Astrocyte (in vitro differentiated cells and primary cell): ENCODE results near the gene FOXP3. TPM values are rescaled to one million over a fixed set of nuclear protein-coding genes. Genes with fewer than 3 reads are reported as not detected.

Source experiments
- DNase-seq: peaks from one replicate; pipeline ENCODE4 v3.0.0-alpha.2; 2010; ENCODE audit warnings: low read depth
- FAIRE-seq: peaks from 2 replicates; lab custom pipeline; 2011; peaks lifted over from hg19 to GRCh38; lab: Jason Lieb, UNC
- H2AFZ ChIP-seq: 2 replicates; pipeline ENCODE4 v1.6.0; 2012; ENCODE audit warnings: low read depth, low read length, inconsistent platforms
- H3K27ac ChIP-seq: 2 replicates; pipeline ENCODE4 v1.5.1; 2011; ENCODE audit warnings: low read depth, low read length, inconsistent platforms
- H3K27me3 ChIP-seq: 2 replicates; pipeline ENCODE4 v1.6.0; 2011; ENCODE audit warnings: low read length, inconsistent platforms; ENCODE audit not compliant: insufficient read depth
- H3K36me3 ChIP-seq: 2 replicates; pipeline ENCODE4 v1.5.1; 2011; ENCODE audit warnings: low read length, inconsistent platforms; ENCODE audit not compliant: insufficient read depth
- H3K4me1 ChIP-seq: 2 replicates; pipeline ENCODE4 v1.5.1; 2011; ENCODE audit warnings: low read length, inconsistent platforms; ENCODE audit not compliant: insufficient read depth
- H3K4me2 ChIP-seq: 2 replicates; pipeline ENCODE4 v1.6.0; 2012; ENCODE audit warnings: low read length, inconsistent platforms
- H3K4me3 ChIP-seq: 2 replicates; pipeline ENCODE4 v1.5.1; 2011; ENCODE audit warnings: low read depth, mild to moderate bottlenecking, low read length, inconsistent platforms; ENCODE audit not compliant: insufficient read depth
- H3K79me2 ChIP-seq: 2 replicates; pipeline ENCODE4 v1.6.0; 2012; ENCODE audit warnings: mild to moderate bottlenecking, low read length, inconsistent platforms; ENCODE audit not compliant: insufficient read depth
- H3K9ac ChIP-seq: 2 replicates; pipeline ENCODE4 v1.6.0; 2012; ENCODE audit warnings: mild to moderate bottlenecking, low read length, inconsistent platforms
- H3K9me3 ChIP-seq: 2 replicates; pipeline ENCODE4 v1.5.1; 2012; ENCODE audit warnings: low read depth, mild to moderate bottlenecking, low read length, inconsistent platforms; ENCODE audit not compliant: insufficient read depth
- H4K20me1 ChIP-seq: 2 replicates; pipeline ENCODE4 v1.6.0; 2012; ENCODE audit warnings: low read length, inconsistent platforms; ENCODE audit not compliant: insufficient read depth
- H3K27ac Mint-ChIP-seq: one replicate; pipeline ENCODE4 v1.8.0; 2021; ENCODE audit warnings: mild to moderate bottlenecking, mixed read lengths; ENCODE audit not compliant: unreplicated experiment
- H3K27me3 Mint-ChIP-seq: one replicate; pipeline ENCODE4 v1.8.0; 2021; ENCODE audit warnings: low read depth, mixed read lengths; ENCODE audit not compliant: unreplicated experiment
- H3K36me3 Mint-ChIP-seq: one replicate; pipeline ENCODE4 v1.8.0; 2021; ENCODE audit warnings: low read depth, mixed read lengths; ENCODE audit not compliant: unreplicated experiment
- H3K4me1 Mint-ChIP-seq: one replicate; pipeline ENCODE4 v1.8.0; 2021; ENCODE audit warnings: low read depth, mixed read lengths; ENCODE audit not compliant: unreplicated experiment
- H3K4me3 Mint-ChIP-seq: one replicate; pipeline ENCODE4 v1.8.0; 2021; ENCODE audit warnings: mild to moderate bottlenecking, moderate library complexity, mixed read lengths; ENCODE audit not compliant: unreplicated experiment
- H3K9me3 Mint-ChIP-seq: one replicate; pipeline ENCODE4 v1.8.0; 2021; ENCODE audit warnings: mild to moderate bottlenecking, mixed read lengths; ENCODE audit not compliant: unreplicated experiment
- EZH2 ChIP-seq: IDR thresholded peaks from 2 replicates; pipeline ENCODE4 v1.6.1; 2012; ENCODE audit warnings: mild to moderate bottlenecking, low read length, inconsistent platforms; ENCODE audit not compliant: insufficient read depth
- total RNA-seq: library from RNA; stranded (reverse); gene quantifications from 2 replicates; pipeline ENCODE4 v1.2.1, GENCODE V29; 2021
- TF ChIP-seq, protein P1 (sequence below): IDR thresholded peaks from 2 replicates; pipeline ENCODE4 v1.5.1; 2011; ENCODE audit warnings: low read depth, mild to moderate bottlenecking, inconsistent platforms, low read length, moderate library complexity; ENCODE audit not compliant: insufficient read depth

FOXP3 gene
- total RNA-seq, 1 donor from 2014 or later = 0.09 TPM

- H3K4me3 ChIP-seq = no peak overlapping the region
- Mint-ChIP-seq H3K4me3 (no peak overlapping the region), H3K9me3 (no peaks in the 10 kb centered on the region), H3K36me3 (no peaks in the 10 kb centered on the region), H3K27ac (no peak overlapping the region), H3K4me1 (no peaks in the 10 kb centered on the region), H3K27me3 (peaks cover 8% of the 10 kb centered on the region)
- no peaks in the 10 kb centered on the region for H3K79me2 ChIP-seq
- no peak overlapping the region for H3K4me2 ChIP-seq
- H3K4me1 ChIP-seq = no peaks in the 10 kb centered on the region
- no peaks in the 10 kb centered on the region for H3K9me3 ChIP-seq
- DNase-seq (no peak), FAIRE-seq (peak; percentile 89)
- H3K36me3 ChIP-seq = no peaks in the 10 kb centered on the region
- H3K9ac ChIP-seq = no peak overlapping the region
- H3K27me3 ChIP-seq = no peaks in the 10 kb centered on the region
- no peak overlapping the region for H2AFZ ChIP-seq
- H3K27ac ChIP-seq = no peak overlapping the region
- no peaks in the 10 kb centered on the region for H4K20me1 ChIP-seq
- no peak for TF ChIP-seq EZH2
- TF ChIP-seq, protein P1, sequence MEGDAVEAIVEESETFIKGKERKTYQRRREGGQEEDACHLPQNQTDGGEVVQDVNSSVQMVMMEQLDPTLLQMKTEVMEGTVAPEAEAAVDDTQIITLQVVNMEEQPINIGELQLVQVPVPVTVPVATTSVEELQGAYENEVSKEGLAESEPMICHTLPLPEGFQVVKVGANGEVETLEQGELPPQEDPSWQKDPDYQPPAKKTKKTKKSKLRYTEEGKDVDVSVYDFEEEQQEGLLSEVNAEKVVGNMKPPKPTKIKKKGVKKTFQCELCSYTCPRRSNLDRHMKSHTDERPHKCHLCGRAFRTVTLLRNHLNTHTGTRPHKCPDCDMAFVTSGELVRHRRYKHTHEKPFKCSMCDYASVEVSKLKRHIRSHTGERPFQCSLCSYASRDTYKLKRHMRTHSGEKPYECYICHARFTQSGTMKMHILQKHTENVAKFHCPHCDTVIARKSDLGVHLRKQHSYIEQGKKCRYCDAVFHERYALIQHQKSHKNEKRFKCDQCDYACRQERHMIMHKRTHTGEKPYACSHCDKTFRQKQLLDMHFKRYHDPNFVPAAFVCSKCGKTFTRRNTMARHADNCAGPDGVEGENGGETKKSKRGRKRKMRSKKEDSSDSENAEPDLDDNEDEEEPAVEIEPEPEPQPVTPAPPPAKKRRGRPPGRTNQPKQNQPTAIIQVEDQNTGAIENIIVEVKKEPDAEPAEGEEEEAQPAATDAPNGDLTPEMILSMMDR = no peak
Observed at GRCh38 chrX:49202022-49202421, 62.5 kb downstream of the FOXP3 start.

Other genes with a start within 250 kb of the FOXP3 start
- 46.5 and 53.4 TPM in 2 replicates for gene TFE3, start 221.4 kb downstream of the FOXP3 start, total RNA-seq
- gene CCDC120, start 205.7 kb downstream of the FOXP3 start, total RNA-seq = 6.3 and 8.2 TPM in 2 replicates
- gene PRAF2, start 190.7 kb downstream of the FOXP3 start, total RNA-seq = 44.4 and 52.8 TPM in 2 replicates
- 54.9 TPM in 2 replicates for gene WDR45, start 184.8 kb downstream of the FOXP3 start, total RNA-seq
- gene GPKOW, start 141.0 kb downstream of the FOXP3 start, total RNA-seq = 15.6 and 16.9 TPM in 2 replicates
- 0.96 and 1.2 TPM in 2 replicates for gene MAGIX, start 102.0 kb downstream of the FOXP3 start, total RNA-seq
- 109 TPM in 2 replicates for gene PLP2, start 92.8 kb downstream of the FOXP3 start, total RNA-seq
- gene PRICKLE3, start 78.3 kb downstream of the FOXP3 start, total RNA-seq = 13.9 and 14.2 TPM in 2 replicates
- 1.6 and 1.9 TPM in 2 replicates for gene SYP, start 64.5 kb downstream of the FOXP3 start, total RNA-seq
- not detected in 2 replicates for gene CACNA1F, start 31.4 kb downstream of the FOXP3 start, total RNA-seq
- 11.7 and 12.3 TPM in 2 replicates for gene CCDC22, start 29.2 kb downstream of the FOXP3 start, total RNA-seq
- 5.6 and 6.6 TPM in 2 replicates for gene PPP1R3F, start 5.1 kb upstream of the FOXP3 start, total RNA-seq
- gene GAGE10, start 38.9 kb upstream of the FOXP3 start, total RNA-seq = not detected in 2 replicates
- gene GAGE12J, start 57.3 kb upstream of the FOXP3 start, total RNA-seq = not detected in 2 replicates
- gene GAGE13, start 66.9 kb upstream of the FOXP3 start, total RNA-seq = not detected in 2 replicates